Astrocyte of the cerebellum (primary cell): Measurements from ENCODE around the gene KCNG4.

Source experiments
- DNase-seq: peaks from one replicate; pipeline ENCODE4 v3.0.0-alpha.2; 2011; ENCODE audit warnings: low read depth
- H3K4me3 ChIP-seq: 2 replicates; pipeline ENCODE4 v1.5.1; 2011; ENCODE audit warnings: mild to moderate bottlenecking, low read depth, low read length, moderate library complexity
- CTCF ChIP-seq: IDR thresholded peaks from 2 replicates; pipeline ENCODE4 v1.5.1; 2012; ENCODE audit warnings: low read length, low read depth, moderate library complexity, mild to moderate bottlenecking; ENCODE audit errors: missing control alignments
- in situ Hi-C: cut with HindIII; loops from 2 replicates; pipeline ENCODE4 v1.10.0; 2017; ENCODE audit warnings: low sequenced_read_pairs

The KCNG4 gene

GRCh38 chr16:84275585-84276151 is 35.9 kb upstream of the KCNG4 start:
- in situ Hi-C loops = no loop called here
- no peak overlapping the region for H3K4me3 ChIP-seq
- TF ChIP-seq CTCF = no peak
- no peak for DNase-seq

DNA sequence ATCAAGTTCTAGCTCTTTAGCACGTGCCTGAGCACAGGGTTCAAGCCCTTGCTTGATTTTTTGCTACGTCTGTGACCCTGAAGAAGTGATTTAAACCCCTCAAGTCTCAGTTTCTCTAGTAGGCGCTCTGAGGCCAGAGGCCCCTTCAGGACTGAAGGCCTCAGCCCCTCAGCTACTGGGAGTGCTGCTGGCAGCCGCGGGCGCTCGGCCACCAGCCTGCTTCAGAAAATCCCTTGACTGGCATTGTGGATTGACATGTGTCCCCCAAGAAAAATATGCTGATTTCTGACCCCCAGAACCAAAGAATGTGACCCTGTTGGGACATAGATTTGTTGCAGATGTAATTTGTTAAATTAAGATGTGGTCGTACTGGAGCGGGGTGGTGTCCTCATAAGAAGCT is 34.7 kb upstream of the KCNG4 start:
- TF ChIP-seq CTCF = no peak
- no peak for DNase-seq
- H3K4me3 ChIP-seq = no peak overlapping the region
- in situ Hi-C loops = no loop called here

DNA sequence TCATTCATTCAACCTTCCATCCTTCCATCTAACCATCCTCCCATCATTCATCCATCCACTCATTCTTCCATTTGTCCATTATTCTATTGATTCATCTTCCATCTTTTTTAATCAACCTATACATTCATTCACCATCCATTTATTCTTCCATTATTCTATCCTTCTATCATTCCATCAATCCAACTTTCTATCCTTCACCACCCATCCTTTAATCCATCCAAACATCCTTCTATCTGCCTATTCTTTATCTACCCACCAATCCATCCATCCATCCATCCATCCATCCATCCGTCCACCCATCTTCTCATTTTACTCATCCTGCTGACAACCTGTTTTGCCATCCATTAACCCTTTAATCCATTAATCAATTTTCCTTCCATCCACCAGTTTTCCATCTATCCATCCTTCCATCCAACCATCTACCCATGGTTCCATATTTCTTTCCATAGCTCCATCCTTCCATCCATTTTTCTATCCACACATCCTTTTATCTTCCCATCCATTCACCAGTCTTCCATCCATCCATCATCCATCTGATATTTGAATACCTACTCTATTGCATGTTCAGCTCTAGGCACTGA is 33.0 kb upstream of the KCNG4 start:
- in situ Hi-C loops = no loop called here
- no peak for TF ChIP-seq CTCF
- H3K4me3 ChIP-seq = no peak overlapping the region
- DNase-seq = no peak

DNA sequence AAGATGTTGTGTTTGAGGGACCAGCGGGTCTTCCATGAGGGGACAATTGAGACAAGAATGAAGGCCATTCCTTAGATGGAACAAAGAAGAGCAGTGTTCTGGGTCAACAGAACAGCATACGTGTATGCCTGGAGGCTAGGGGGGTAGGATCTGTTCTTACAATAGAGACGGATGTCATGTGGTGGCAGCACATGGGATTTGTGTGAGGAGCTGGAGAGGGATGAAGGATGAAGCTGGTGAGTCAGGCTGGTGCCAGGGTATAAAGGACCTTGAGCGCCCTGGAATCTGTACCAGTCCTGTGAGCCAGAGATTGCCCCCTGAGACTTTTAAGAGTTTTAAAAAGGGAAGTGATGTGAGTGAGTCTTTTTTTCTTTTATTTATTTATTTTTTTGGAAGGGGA is 32.1 kb upstream of the KCNG4 start:
- DNase-seq = no peak
- TF ChIP-seq CTCF = no peak
- no peak overlapping the region for H3K4me3 ChIP-seq
- in situ Hi-C loops = no loop called here

DNA sequence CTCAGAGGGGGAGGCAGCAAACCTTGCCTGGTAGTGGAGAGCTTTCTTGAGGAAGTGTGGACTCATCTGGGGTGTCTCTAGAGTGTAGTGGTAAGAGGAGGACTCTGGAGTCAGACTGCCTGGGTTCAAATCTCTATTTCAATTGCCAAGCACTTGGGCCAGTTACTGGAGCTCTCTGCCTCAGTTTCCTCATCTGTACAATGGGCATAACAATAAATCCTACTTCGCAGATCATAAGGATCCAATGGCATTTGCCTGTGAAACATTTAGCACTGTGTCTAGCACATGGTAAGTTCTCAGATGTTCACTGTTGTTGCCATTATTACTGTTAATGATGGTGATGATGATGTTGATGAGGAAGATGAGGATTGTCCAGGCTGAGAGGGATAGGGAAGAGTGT is 31.2 kb upstream of the KCNG4 start:
- in situ Hi-C loops = no loop called here
- DNase-seq = no peak
- TF ChIP-seq CTCF = no peak
- H3K4me3 ChIP-seq = no peak overlapping the region

- in situ Hi-C loops = no loop called here
- TF ChIP-seq CTCF = no peak
- no peak for DNase-seq
- H3K4me3 ChIP-seq = no peak overlapping the region
Observed at GRCh38 chr16:84270531-84270930, 30.7 kb upstream of the KCNG4 start.
